BLaER1 treated with 17β-estradiol and CSF1 and Interleukin-3, amounts not matched to agents 10 nM and 100 nM (cell line): ENCODE results near the gene DGCR6L.
"Not testable (repeated sequence)": the region's sequence is repeated elsewhere in the genome, so short reads cannot be mapped to it uniquely, and the experiment has no call there.

Experiments
- H3K27ac ChIP-seq, 11 experiments: shearing (Covaris generic); formaldehyde crosslinking; 2 replicates each; pipeline ENCODE4 v1.8.1; 2022
- H3K27me3 ChIP-seq, 11 experiments: shearing (Covaris generic); formaldehyde crosslinking; 2 replicates each; pipeline ENCODE4 v1.8.1; 2022
- H3K36me3 ChIP-seq, 11 experiments: shearing (Covaris generic); formaldehyde crosslinking; 2 replicates each; pipeline ENCODE4 v1.8.1; 2022
- H3K4me1 ChIP-seq, 10 experiments: shearing (Covaris generic); formaldehyde crosslinking; 2 replicates each; pipeline ENCODE4 v1.8.1; 2022
- H3K4me2 ChIP-seq, 11 experiments: shearing (Covaris generic); formaldehyde crosslinking; 2 replicates each; pipeline ENCODE4 v1.8.1; 2022
- H3K4me3 ChIP-seq, 10 experiments: shearing (Covaris generic); formaldehyde crosslinking; 2 replicates each; pipeline ENCODE4 v1.8.1; 2022
- H3K9ac ChIP-seq, 11 experiments: shearing (Covaris generic); formaldehyde crosslinking; 2 replicates each; pipeline ENCODE4 v1.8.1; 2022
- H3K9me3 ChIP-seq, 11 experiments: shearing (Covaris generic); formaldehyde crosslinking; replicated peaks in 1 of 11; 2 replicates each; pipeline ENCODE4 v1.8.1; 2022
- H4K20me1 ChIP-seq, 11 experiments: shearing (Covaris generic); formaldehyde crosslinking; 2 replicates each; pipeline ENCODE4 v1.8.1; 2022
- Cebpa-rat ChIP-seq, 11 experiments: shearing (Covaris generic); IDR thresholded peaks; 2 replicates each; pipeline ENCODE4 v1.8.1; 2022

DGCR6L gene

GRCh38 chr22:20275836-20276235 is 44.0 kb downstream of the DGCR6L start:
- Histone ChIP-seq H3K36me3 (no peaks in the 10 kb centered on the region), H3K4me2 (peak overlapping the region in 8 of 11 experiments; percentile 9 to 55 (median 40); a peak in 14 of 22 replicates), H3K9ac (peak overlapping the region in 3 of 11 experiments; percentile 9 to 17 (median 16); a peak in 1 of 22 replicates), H3K9me3 (no peaks in the 10 kb centered on the region), H3K27ac (no peak overlapping the region), H4K20me1 (no peaks in the 10 kb centered on the region), H3K27me3 (no peaks in the 10 kb centered on the region), H3K4me3 (no peak overlapping the region), H3K4me1 (peaks cover 28 to 81% (median 69%) of the 10 kb centered on the region in 10 experiments)
- no peak for TF ChIP-seq Cebpa-rat (IDR thresholded peaks at IDR 0.05)

- H3K27me3 ChIP-seq, H3K36me3 ChIP-seq, H3K4me3 ChIP-seq, H4K20me1 ChIP-seq, H3K27ac ChIP-seq, H3K9me3 ChIP-seq, H3K9ac ChIP-seq: not testable (repeated sequence)
- Histone ChIP-seq H3K4me2 (peak overlapping the region in 5 of 11 experiments; percentile 36 to 55 (median 45); a peak in 8 of 22 replicates), H3K4me1 (peaks cover 33 to 85% (median 74%) of the 10 kb centered on the region in 10 experiments)
Observed at GRCh38 chr22:20275325-20275724, 44.5 kb downstream of the DGCR6L start.

DNA sequence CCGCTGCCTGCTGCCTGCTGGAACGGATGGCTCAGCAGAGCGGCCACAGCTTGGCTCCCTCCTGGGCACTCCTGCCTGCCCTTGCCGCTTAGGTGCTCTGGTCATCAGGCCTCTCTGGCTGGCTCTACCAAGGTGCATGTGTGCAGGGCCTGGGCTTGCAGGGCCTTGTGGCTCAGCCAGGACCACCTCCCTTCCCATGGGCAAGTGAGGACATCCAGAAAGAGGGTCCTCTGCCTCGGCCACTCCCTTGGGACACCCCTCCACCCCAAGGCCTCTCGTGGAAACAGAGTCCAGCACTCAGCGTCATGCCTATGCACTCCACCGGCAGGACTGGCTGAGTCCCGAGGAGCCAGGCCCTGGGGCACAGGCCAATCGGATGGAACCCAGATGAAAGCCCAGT is 45.5 kb downstream of the DGCR6L start:
- not testable (repeated sequence) for H3K36me3 ChIP-seq
- H3K27ac ChIP-seq, result peak overlapping the region in 2 of 11 experiments; percentile 21 to 28; a peak in 2 of 22 replicates

DNA sequence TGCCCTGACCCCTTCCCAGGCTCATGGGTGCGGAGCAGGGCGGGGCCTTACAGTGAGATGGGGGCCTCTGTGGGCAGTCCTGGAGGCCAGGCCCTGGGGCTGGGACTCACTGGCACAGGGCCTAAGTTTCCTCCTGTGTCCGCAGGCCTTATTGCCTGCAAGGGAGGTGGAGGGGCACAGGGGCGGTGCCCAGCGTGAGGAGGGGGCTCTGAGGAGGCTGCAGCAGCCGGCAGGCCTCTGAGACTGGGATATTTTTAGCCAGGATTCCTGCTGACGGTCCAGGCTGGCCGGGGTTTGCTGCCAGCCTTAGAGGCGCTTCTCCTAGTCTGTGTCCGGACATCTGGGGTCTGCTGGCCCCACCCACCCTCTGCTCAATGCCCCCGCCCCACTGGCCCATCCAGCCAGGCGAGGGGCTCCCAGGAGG is 46.1 kb downstream of the DGCR6L start:
- H3K4me1 ChIP-seq, result peaks cover 40 to 94% (median 84%) of the 10 kb centered on the region in 10 experiments
- TF ChIP-seq Cebpa-rat (IDR thresholded peaks at IDR 0.05), result no peak
- H3K27ac ChIP-seq, result peak overlapping the region in 8 of 11 experiments; percentile 16 to 71 (median 56); a peak in 14 of 22 replicates
- no peaks in the 10 kb centered on the region for H3K9me3 ChIP-seq
- H3K36me3 ChIP-seq, result no peaks in the 10 kb centered on the region
- peak overlapping the region in 7 of 11 experiments; percentile 35 to 68 (median 61); a peak in 11 of 22 replicates for H3K9ac ChIP-seq
- peak overlapping the region; percentile 70 to 98 (median 87) for H3K4me2 ChIP-seq
- no peak overlapping the region; a peak in 2 of 20 replicates for H3K4me3 ChIP-seq
- no peaks in the 10 kb centered on the region for H4K20me1 ChIP-seq
- no peaks in the 10 kb centered on the region for H3K27me3 ChIP-seq

More for the DNA sequence above, 45.5 kb downstream of the DGCR6L start:
- Histone ChIP-seq H3K4me1 (peaks cover 37 to 94% (median 83%) of the 10 kb centered on the region in 10 experiments), H3K4me2 (peak overlapping the region in 9 of 11 experiments; percentile 15 to 98 (median 90); a peak in 14 of 22 replicates), H3K9ac (peak overlapping the region in 2 of 11 experiments; percentile 24 to 50; a peak in 2 of 22 replicates)
- H3K4me3 ChIP-seq, H3K9me3 ChIP-seq, H3K27me3 ChIP-seq, H4K20me1 ChIP-seq: not testable (repeated sequence)

DNA sequence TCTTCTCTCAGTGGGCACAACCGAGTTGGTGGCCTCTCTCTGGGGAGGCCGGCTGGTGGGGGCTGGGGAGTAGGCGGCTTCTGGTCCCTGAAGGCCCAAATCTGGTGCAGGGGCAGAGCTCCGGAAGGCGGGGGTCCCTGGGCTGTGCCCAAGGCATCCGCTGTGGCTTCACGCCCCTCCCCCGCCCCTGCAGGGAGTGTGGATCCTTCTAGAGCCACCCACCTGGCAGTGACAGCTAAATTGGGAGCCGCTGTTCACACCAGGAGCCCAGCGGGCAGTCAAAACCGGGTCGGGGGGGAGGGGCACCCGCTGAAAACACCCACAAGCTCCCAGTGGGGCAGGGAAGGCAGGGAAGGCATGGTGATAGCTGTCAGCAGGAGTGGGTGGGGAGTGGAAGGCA is 47.2 kb downstream of the DGCR6L start:
- peak overlapping the region in 2 of 10 experiments; percentile 37 to 42; a peak in 3 of 20 replicates for H3K4me3 ChIP-seq
- peaks cover 45 to 89% (median 80%) of the 10 kb centered on the region in 10 experiments for H3K4me1 ChIP-seq
- H3K9me3 ChIP-seq, result no peaks in the 10 kb centered on the region
- H3K9ac ChIP-seq, result peak overlapping the region in 5 of 11 experiments; percentile 35 to 68 (median 63); a peak in 9 of 22 replicates
- H3K27me3 ChIP-seq, result no peaks in the 10 kb centered on the region
- no peak for TF ChIP-seq Cebpa-rat (IDR thresholded peaks at IDR 0.05)
- peaks cover 0 to 2% (median 0%) of the 10 kb centered on the region in 11 experiments; a peak in 4 of 22 replicates for H4K20me1 ChIP-seq
- peak overlapping the region; percentile 70 to 98 (median 87) for H3K4me2 ChIP-seq
- peak overlapping the region in 6 of 11 experiments; percentile 32 to 71 (median 56); a peak in 9 of 22 replicates for H3K27ac ChIP-seq
- H3K36me3 ChIP-seq, result no peaks in the 10 kb centered on the region

DNA sequence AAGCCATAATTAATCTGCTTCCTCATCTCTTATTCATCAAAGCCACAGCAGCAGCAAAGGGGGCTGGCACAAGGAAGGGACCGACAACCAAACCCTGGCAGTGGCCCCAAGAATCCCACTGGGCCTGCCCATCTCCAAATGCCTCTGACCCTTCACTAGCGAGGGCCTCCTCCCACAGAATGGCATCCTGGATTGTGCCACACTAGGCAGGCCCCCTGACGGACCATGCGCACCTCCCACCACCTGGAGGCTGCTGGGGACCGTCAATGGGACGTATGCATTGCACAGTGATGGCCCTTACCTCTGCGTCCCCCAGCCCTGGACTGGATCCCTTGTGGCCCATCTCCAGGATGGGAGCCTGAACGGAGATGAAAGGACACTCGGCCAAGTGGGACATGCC is 47.7 kb downstream of the DGCR6L start:
- H3K36me3 ChIP-seq, result no peaks in the 10 kb centered on the region
- H3K27me3 ChIP-seq, result no peaks in the 10 kb centered on the region
- no peaks in the 10 kb centered on the region for H3K9me3 ChIP-seq
- H3K4me2 ChIP-seq, result peak overlapping the region; percentile 70 to 98 (median 87)
- no peak overlapping the region for H3K4me3 ChIP-seq
- peaks cover 47 to 90% (median 82%) of the 10 kb centered on the region in 10 experiments for H3K4me1 ChIP-seq
- peak overlapping the region in 5 of 11 experiments; percentile 15 to 64 (median 61); a peak in 5 of 22 replicates for H3K9ac ChIP-seq
- H4K20me1 ChIP-seq, result peaks cover 0 to 8% (median 3%) of the 10 kb centered on the region in 11 experiments; a peak in 10 of 22 replicates
- TF ChIP-seq Cebpa-rat (IDR thresholded peaks at IDR 0.05), result no peak
- peak overlapping the region in 6 of 11 experiments; percentile 32 to 71 (median 56); a peak in 8 of 22 replicates for H3K27ac ChIP-seq

GRCh38 chr22:20271114-20271994 is 48.5 kb downstream of the DGCR6L start:
- H3K4me2 ChIP-seq, result peak overlapping the region; percentile 70 to 98 (median 87)
- peaks cover 0 to 16% (median 10%) of the 10 kb centered on the region in 11 experiments; a peak in 11 of 22 replicates for H4K20me1 ChIP-seq
- peaks cover 52 to 91% (median 85%) of the 10 kb centered on the region in 10 experiments for H3K4me1 ChIP-seq
- no peaks in the 10 kb centered on the region for H3K27me3 ChIP-seq
- H3K9ac ChIP-seq, result peak overlapping the region in 1 of 11 experiments; percentile 18; a peak in 1 of 22 replicates
- peak overlapping the region in 1 of 11 experiments; percentile 71; a peak in 1 of 22 replicates for H3K27ac ChIP-seq
- TF ChIP-seq Cebpa-rat (IDR thresholded peaks at IDR 0.05), result no peak
- no peaks in the 10 kb centered on the region for H3K36me3 ChIP-seq
- H3K9me3 ChIP-seq, result no peaks in the 10 kb centered on the region
- no peak overlapping the region for H3K4me3 ChIP-seq

- not testable (repeated sequence) for H3K27me3 ChIP-seq, H3K9me3 ChIP-seq
- peak overlapping the region in 2 of 11 experiments; percentile 12 to 13; a peak in 2 of 22 replicates for H3K9ac ChIP-seq
Observed at GRCh38 chr22:20270190-20271113, 49.4 kb downstream of the DGCR6L start.

GRCh38 chr22:20269673-20270072 is 50.2 kb downstream of the DGCR6L start:
- Histone ChIP-seq H4K20me1 (peaks cover 0 to 31% (median 17%) of the 10 kb centered on the region in 11 experiments; a peak in 14 of 22 replicates), H3K9ac (peak overlapping the region in 2 of 11 experiments; percentile 12 to 13; a peak in 2 of 22 replicates), H3K4me1 (peaks cover 54 to 92% (median 88%) of the 10 kb centered on the region in 10 experiments), H3K4me2 (peak overlapping the region in 9 of 11 experiments; percentile 9 to 100 (median 93); a peak in 14 of 22 replicates)
- not testable (repeated sequence) for H3K4me3 ChIP-seq, H3K27me3 ChIP-seq, H3K36me3 ChIP-seq, H3K9me3 ChIP-seq, H3K27ac ChIP-seq

More at GRCh38 chr22:20270190-20271113, 49.4 kb downstream of the DGCR6L start:
- not testable (repeated sequence) for H3K36me3 ChIP-seq, H3K4me3 ChIP-seq
- peak overlapping the region in 10 of 11 experiments; percentile 44 to 100 (median 92); a peak in 18 of 22 replicates for H3K4me2 ChIP-seq
- peaks cover 52 to 91% (median 83%) of the 10 kb centered on the region in 10 experiments for H3K4me1 ChIP-seq
- H4K20me1 ChIP-seq, result peaks cover 0 to 23% (median 10%) of the 10 kb centered on the region in 11 experiments; a peak in 11 of 22 replicates
- H3K27ac ChIP-seq, result 0 out of 22 replicates have a peak overlapping the region, but pooled peaks of 1 of the 11 experiments have one; percentile 18

DNA sequence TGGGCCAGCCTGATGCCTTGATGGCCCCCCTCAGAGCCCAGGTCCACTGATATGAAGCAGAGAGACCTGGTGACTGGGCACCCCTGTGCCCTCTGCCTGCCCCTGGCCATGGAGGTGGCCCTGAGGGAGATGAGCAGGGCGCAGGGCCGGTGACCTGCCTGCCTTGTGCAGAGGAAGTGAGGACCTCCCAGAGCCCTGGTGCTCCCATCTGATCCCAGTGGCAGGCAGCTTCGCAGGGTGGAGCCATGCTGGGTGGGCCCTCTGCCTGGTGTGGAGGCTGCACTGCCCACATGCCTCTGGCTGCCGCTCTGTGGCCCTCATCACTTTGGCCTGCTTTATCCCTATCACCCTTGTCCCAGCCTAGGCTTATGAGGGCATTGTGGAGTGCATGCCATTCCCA is 50.7 kb downstream of the DGCR6L start:
- H3K4me3 ChIP-seq, result peak overlapping the region in 4 of 10 experiments; percentile 74 to 85 (median 78); a peak in 5 of 20 replicates
- peaks cover 0 to 36% (median 22%) of the 10 kb centered on the region in 11 experiments; a peak in 14 of 22 replicates for H4K20me1 ChIP-seq
- H3K27me3 ChIP-seq, H3K9me3 ChIP-seq, H3K36me3 ChIP-seq: not testable (repeated sequence)
- peak overlapping the region in 10 of 11 experiments; percentile 92 to 100 (median 98); a peak in 20 of 22 replicates for H3K4me2 ChIP-seq
- peaks cover 54 to 92% (median 88%) of the 10 kb centered on the region in 10 experiments for H3K4me1 ChIP-seq
- H3K27ac ChIP-seq, result peak overlapping the region in 1 of 11 experiments; percentile 74; a peak in 2 of 22 replicates
- peak overlapping the region in 7 of 11 experiments; percentile 67 to 88 (median 80); a peak in 11 of 22 replicates for H3K9ac ChIP-seq
